Kidney capillary endothelial cell (primary cell): Measurements from ENCODE around the gene LEMD1.
"Not testable (repeated sequence)": the region's sequence is repeated elsewhere in the genome, so short reads cannot be mapped to it uniquely, and the experiment has no call there.

Experiments used
- DNase-seq: peaks from one replicate; pipeline ENCODE4 v3.0.0-alpha.2; 2018; ENCODE audit warnings: low spot score

LEMD1 gene

GRCh38 chr1:205446828-205447227, 25.0 kb upstream of the LEMD1 start:
- no peak for DNase-seq

- no peak for DNase-seq
These were observed 23.7 kb upstream of the LEMD1 start for GRCh38 chr1:205445646-205445935.

- DNase-seq = no peak
These were observed 23.2 kb upstream of the LEMD1 start for GRCh38 chr1:205444931-205445645.

- no peak for DNase-seq
These were observed 22.6 kb upstream of the LEMD1 start for GRCh38 chr1:205444300-205444930.

- DNase-seq = no peak
These were observed 21.9 kb upstream of the LEMD1 start for GRCh38 chr1:205443585-205444299.

GRCh38 chr1:205442051-205442725, 20.3 kb upstream of the LEMD1 start:
- DNase-seq = no peak

- DNase-seq = no peak
These were observed 19.8 kb upstream of the LEMD1 start for GRCh38 chr1:205441716-205442050.

- no peak for DNase-seq
These were observed 19.4 kb upstream of the LEMD1 start for GRCh38 chr1:205441318-205441633.

GRCh38 chr1:205440476-205441317, 18.8 kb upstream of the LEMD1 start:
- peak; percentile 53 for DNase-seq

GRCh38 chr1:205440121-205440475, 18.2 kb upstream of the LEMD1 start:
- DNase-seq = no peak

GRCh38 chr1:205438213-205439158, 16.6 kb upstream of the LEMD1 start:
- peak; percentile 52 for DNase-seq

GRCh38 chr1:205437570-205437969, 15.7 kb upstream of the LEMD1 start:
- no peak for DNase-seq

GRCh38 chr1:205436776-205437410, 15.0 kb upstream of the LEMD1 start:
- DNase-seq = no peak

- DNase-seq = no peak
These were observed 14.0 kb upstream of the LEMD1 start for GRCh38 chr1:205435578-205436573.

GRCh38 chr1:205434738-205435137, 12.9 kb upstream of the LEMD1 start:
- DNase-seq = no peak

- not testable (repeated sequence) for DNase-seq
These were observed 10.8 kb upstream of the LEMD1 start for GRCh38 chr1:205432692-205433091.

- DNase-seq = no peak
These were observed 10.3 kb upstream of the LEMD1 start for GRCh38 chr1:205432116-205432515.

- DNase-seq = peak; percentile 42
These were observed 8.9 kb upstream of the LEMD1 start for GRCh38 chr1:205430696-205431305.
